ENCODE results near the gene COMMD3.

COMMD3 gene

DNA sequence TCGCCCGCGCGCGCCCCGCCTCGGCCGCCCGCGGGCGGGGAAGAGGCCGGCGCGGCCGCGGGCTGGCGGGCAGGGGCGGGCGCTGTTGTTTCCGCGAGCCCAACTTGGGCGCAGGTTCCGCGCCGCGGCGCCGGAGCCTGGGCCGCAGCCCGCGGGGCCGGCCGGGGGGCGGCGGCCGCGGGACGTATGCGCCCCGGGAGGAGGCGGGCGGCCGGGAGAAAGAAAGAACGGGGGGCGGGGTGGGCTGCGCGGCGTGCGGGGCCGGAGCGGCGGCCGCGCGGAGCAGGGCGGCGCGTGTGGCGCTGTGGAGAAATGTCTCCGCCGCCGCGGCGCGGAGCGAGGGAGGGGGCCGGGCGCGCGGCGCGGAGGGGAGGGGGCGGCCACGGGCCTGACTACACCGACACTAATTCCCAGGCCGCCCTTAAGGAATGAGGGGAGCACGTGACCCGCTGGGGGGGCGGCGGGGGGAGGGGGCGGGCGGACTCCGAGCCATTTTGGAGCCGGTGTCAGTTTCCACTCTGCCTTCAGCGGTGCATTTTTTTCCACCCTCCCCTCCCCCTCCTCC, 4.5 kb downstream of the COMMD3 start, which contains the start of gene BMI1:
TSS of gene BMI1 (plus strand) at position 509 of the 565 bp plus-strand sequence. CDS start 5,351 bp downstream, outside the sequence.
- peak within 1 kb of the TSS; percentile 90 for H3K27ac ChIP-seq
- TF ChIP-seq, protein P1, sequence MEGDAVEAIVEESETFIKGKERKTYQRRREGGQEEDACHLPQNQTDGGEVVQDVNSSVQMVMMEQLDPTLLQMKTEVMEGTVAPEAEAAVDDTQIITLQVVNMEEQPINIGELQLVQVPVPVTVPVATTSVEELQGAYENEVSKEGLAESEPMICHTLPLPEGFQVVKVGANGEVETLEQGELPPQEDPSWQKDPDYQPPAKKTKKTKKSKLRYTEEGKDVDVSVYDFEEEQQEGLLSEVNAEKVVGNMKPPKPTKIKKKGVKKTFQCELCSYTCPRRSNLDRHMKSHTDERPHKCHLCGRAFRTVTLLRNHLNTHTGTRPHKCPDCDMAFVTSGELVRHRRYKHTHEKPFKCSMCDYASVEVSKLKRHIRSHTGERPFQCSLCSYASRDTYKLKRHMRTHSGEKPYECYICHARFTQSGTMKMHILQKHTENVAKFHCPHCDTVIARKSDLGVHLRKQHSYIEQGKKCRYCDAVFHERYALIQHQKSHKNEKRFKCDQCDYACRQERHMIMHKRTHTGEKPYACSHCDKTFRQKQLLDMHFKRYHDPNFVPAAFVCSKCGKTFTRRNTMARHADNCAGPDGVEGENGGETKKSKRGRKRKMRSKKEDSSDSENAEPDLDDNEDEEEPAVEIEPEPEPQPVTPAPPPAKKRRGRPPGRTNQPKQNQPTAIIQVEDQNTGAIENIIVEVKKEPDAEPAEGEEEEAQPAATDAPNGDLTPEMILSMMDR (conservative IDR thresholded peaks at IDR 0.05), result no peak; the same call in 1 of the 2 replicates

DNA sequence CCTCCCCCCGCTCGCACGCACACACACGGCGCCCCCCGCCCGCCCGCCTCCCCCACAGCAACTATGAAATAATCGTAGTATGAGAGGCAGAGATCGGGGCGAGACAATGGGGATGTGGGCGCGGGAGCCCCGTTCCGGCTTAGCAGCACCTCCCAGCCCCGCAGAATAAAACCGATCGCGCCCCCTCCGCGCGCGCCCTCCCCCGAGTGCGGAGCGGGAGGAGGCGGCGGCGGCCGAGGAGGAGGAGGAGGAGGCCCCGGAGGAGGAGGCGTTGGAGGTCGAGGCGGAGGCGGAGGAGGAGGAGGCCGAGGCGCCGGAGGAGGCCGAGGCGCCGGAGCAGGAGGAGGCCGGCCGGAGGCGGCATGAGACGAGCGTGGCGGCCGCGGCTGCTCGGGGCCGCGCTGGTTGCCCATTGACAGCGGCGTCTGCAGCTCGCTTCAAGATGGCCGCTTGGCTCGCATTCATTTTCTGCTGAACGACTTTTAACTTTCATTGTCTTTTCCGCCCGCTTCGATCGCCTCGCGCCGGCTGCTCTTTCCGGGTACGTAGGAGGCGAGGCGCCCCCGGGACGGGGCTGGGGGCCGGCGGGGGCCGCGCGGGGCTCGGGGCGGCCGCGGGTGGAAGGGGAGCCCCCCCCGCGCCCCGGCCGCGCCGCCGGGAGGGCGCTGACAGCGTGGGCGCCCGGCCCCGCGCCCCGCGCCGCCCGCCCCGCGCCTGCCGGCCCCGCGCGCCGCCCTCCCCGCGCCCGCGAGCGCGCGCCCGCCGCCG, 5.2 kb downstream of the COMMD3 start:
- H3K27ac ChIP-seq, result peak overlapping the region; percentile 90
- TF ChIP-seq, protein P1 (conservative IDR thresholded peaks at IDR 0.05), result no peak

DNA sequence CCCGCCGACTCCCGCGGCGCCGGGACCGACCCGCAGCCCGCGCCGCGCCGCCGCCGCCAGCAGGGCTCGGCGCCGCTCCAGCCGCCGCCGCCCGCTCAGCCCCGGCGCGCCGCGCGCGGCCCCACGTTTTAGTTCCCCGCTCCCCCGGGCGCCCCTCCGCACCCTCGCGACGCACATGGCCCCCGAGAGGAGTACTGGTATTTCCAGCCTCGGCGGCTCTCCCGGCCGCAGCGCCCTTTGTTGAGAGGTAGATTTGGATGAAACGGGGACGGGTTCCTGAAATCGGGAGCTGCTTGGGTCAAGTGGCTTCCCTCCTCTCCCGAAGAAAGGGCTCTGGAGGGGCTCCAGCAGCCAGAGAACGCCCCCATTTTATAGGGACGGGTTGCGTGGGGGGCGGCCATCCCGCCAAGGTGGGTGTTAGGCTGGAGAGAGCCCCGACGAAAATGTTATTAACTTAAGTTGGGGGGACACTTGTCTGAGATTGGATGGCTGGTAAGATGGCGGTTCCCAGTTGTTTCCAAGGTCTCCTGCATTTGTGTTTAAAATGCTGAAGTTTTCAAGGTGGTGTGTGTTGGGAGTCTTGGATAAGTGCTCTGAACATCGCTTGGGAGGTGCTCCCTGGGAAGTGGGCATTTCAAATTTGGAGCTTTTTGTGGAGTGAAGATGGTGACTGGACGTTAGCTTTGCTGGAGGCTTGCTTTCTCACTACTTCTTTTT, 5.9 kb downstream of the COMMD3 start:
- TF ChIP-seq, protein P1 (conservative IDR thresholded peaks at IDR 0.05), result no peak
- peak overlapping the region; percentile 90; the same call in 1 of the 2 replicates for H3K27ac ChIP-seq

DNA sequence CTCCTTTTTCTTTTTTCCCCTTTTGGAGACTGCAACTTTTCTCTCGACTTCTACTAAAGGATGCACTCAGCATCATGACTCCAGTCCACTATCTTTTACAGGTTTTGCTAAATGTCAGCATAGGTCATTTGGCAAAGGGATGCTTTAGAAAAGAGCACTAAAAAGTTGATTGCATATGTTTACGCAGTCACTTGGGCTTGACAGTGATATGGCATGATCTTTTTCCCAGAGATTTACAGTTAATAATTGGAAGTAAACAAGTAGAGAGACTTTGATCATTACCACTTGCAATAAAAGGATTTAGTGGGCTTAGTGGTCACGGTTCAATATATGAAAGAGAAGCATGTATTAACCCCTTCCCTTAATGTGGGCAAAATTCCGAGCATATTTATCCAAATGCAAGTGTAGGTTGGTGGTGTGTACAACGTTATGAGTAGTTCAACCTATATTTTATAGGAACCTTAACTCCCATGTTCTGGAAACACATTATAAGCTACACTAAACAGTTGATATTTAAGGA, 6.5 kb downstream of the COMMD3 start:
- no peak overlapping the region for H3K27ac ChIP-seq
- TF ChIP-seq, protein P1 (conservative IDR thresholded peaks at IDR 0.05), result no peak

DNA sequence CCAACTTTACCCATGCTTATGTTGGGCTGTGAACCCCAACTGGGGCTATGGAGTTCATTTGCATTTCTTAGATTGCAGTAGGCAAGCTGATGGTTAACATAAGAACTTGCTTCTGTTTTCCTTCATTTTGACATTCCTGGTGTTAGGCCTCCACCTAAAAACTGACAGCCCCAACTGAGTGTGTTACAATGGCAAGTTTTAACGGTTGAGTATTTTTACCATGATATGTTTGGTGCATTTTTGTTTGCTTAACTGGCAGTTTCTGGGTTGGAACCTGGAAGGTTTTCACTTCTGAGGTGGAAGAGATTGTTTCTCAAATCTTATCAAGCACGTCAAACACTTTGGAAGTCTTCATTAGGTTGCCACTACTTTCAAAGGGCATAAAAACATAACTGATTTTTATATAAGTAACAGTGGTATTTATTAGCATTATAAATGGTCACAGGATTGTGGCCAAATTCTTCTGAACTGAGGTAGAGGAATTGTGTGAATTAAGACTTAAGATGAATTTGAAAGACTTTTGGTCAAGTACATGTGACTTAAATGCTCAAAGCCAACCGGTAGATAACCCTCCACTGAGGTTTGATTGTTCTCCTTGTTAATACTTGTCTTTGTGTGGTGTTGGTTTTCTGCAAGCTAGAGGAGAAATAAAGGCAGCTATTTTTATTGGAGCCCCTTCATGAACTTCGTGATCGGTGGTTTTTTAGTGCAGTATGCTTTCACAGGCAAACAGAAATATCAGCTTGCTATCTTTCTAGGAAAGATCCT, 7.5 kb downstream of the COMMD3 start:
- TF ChIP-seq, protein P1 (conservative IDR thresholded peaks at IDR 0.05), result no peak
- no peak overlapping the region for H3K27ac ChIP-seq

DNA sequence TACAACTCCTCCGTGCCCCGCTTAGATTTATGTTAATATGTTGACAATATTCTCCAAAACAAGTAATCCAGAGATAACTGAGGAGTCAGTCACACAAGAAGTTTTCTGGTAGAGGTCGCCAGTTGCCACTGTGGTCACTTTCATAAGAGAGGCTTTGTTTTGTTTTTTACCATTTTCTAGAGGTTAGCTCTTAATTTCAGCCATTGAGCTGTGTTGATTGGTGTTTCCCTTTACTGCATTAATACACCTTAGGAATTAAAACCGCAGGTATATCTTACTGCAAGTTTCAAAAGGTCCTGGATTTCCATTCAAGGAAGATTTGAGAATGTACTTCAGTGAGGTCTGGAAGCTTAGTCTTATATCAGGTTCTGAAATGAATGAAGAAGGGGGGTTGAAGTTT, 8.2 kb downstream of the COMMD3 start:
- TF ChIP-seq, protein P1 (conservative IDR thresholded peaks at IDR 0.05), result no peak
- H3K27ac ChIP-seq, result no peak overlapping the region
